Keratinocyte (primary cell): Measurements from ENCODE around the gene AK2. TPM values are rescaled to one million over a fixed set of nuclear protein-coding genes. Genes with fewer than 3 reads are reported as not detected.

ENCODE experiments used
- DNase-seq: peaks from one replicate; pipeline ENCODE4 v3.0.0-alpha.2; 2011; ENCODE audit warnings: low read depth, missing footprints, low spot score
- FAIRE-seq: peaks from 2 replicates; lab custom pipeline; 2011; peaks lifted over from hg19 to GRCh38; lab: Jason Lieb, UNC
- H2AFZ ChIP-seq: 2 replicates; pipeline ENCODE4 v1.6.0; 2012; ENCODE audit warnings: low read length, control low read depth, inconsistent platforms; ENCODE audit not compliant: control insufficient read depth
- H3K27ac ChIP-seq: 2 replicates; pipeline ENCODE4 v1.5.1; 2011; ENCODE audit warnings: low read length; ENCODE audit not compliant: control insufficient read depth, insufficient read depth
- H3K27me3 ChIP-seq: 3 replicates; pipeline ENCODE4 v1.6.0; 2011; ENCODE audit warnings: low read length; ENCODE audit not compliant: control insufficient read depth, insufficient read depth; ENCODE audit errors: extremely low read depth
- H3K36me3 ChIP-seq, 2 experiments: 2 replicates in 1 of 2; 3 replicates in 1 of 2; pipeline ENCODE4 v1.5.1; 2011; ENCODE audit warnings: low read length in 2 of 2, mild to moderate bottlenecking in 1 of 2; ENCODE audit not compliant: control insufficient read depth in 2 of 2, insufficient read depth in 2 of 2; ENCODE audit errors: extremely low read depth in 1 of 2
- H3K4me1 ChIP-seq: 3 replicates; pipeline ENCODE4 v1.5.1; 2011; ENCODE audit warnings: low read length; ENCODE audit not compliant: control insufficient read depth, insufficient read depth; ENCODE audit errors: extremely low read depth
- H3K4me2 ChIP-seq: 3 replicates; pipeline ENCODE4 v1.6.0; 2011; ENCODE audit warnings: low read depth, low read length; ENCODE audit not compliant: control insufficient read depth, insufficient read depth; ENCODE audit errors: extremely low read depth
- H3K4me3 ChIP-seq, 3 experiments: fragments of 200-600 bp in 1 of 3; sonication (generic) in 1 of 3; 2 replicates in 2 of 3; 3 replicates in 1 of 3; pipeline ENCODE4 v1.5.1; 2011 to 2016; ENCODE audit warnings: low read length in 3 of 3, mild to moderate bottlenecking in 3 of 3, control low read depth in 2 of 3, inconsistent platforms in 1 of 3, low read depth in 1 of 3, mixed read lengths in 1 of 3, mixed run types in 1 of 3, moderate library complexity in 1 of 3; ENCODE audit not compliant: control insufficient read depth in 2 of 3, insufficient read depth in 2 of 3; ENCODE audit errors: extremely low read depth in 1 of 3
- H3K79me2 ChIP-seq: 2 replicates; pipeline ENCODE4 v1.6.0; 2012; ENCODE audit warnings: low read length; ENCODE audit not compliant: control insufficient read depth, insufficient read depth
- H3K9ac ChIP-seq: 3 replicates; pipeline ENCODE4 v1.6.0; 2011; ENCODE audit warnings: low read length; ENCODE audit not compliant: control insufficient read depth, insufficient read depth; ENCODE audit errors: extremely low read depth
- H3K9me1 ChIP-seq: 3 replicates; pipeline ENCODE4 v1.6.0; 2011; ENCODE audit warnings: low read length; ENCODE audit not compliant: control insufficient read depth, insufficient read depth; ENCODE audit errors: extremely low read depth
- H3K9me3 ChIP-seq: 2 replicates; pipeline ENCODE4 v1.5.1; 2012; ENCODE audit warnings: low read depth, low read length; ENCODE audit not compliant: control insufficient read depth
- H4K20me1 ChIP-seq: 3 replicates; pipeline ENCODE4 v1.6.0; 2011; ENCODE audit warnings: low read length; ENCODE audit not compliant: control insufficient read depth, insufficient read depth; ENCODE audit errors: extremely low read depth
- EZH2 ChIP-seq: IDR thresholded peaks from one replicate; pipeline ENCODE4 v1.6.1; 2012; ENCODE audit warnings: inconsistent platforms, mild to moderate bottlenecking, low read length, moderate library complexity
- dilution Hi-C: fragments of 300-500 bp; cut with MboI; formaldehyde crosslinking; loops from one replicate; pipeline ENCODE4 v1.7.0; 2020; ENCODE audit warnings: low sequenced_read_pairs; ENCODE audit not compliant: extremely low pct_ligation_motif_present
- polyA plus RNA-seq, 5 experiments: library from polyadenylated mRNA; depleted of rRNA in 3 of 5; stranded (reverse) in 3 of 5; stranded (forward) in 1 of 5; unstranded in 1 of 5; fragments of >200 nt; gene quantifications; 1 replicate in 1 of 5; 2 replicates in 3 of 5; 3 replicates in 1 of 5; pipeline versions ENCODE4 v1.2.1 to v1.2.3, GENCODE V29; 2011 to 2012; ENCODE audit warnings: missing spikeins in 2 of 5, low read depth in 1 of 5, low replicate concordance in 1 of 5
- TF ChIP-seq, protein P1 (sequence below), 3 experiments: IDR thresholded peaks in 1 of 3; conservative IDR thresholded peaks in 1 of 3; optimal IDR thresholded peaks in 1 of 3; 2 replicates in 2 of 3; 3 replicates in 1 of 3; pipeline versions ENCODE3 to v1.5.1; 2011; ENCODE audit warnings: low read length in 3 of 3, mild to moderate bottlenecking in 3 of 3, moderate library complexity in 2 of 3, control low read depth in 1 of 3, inconsistent platforms in 1 of 3; ENCODE audit not compliant: insufficient read depth in 2 of 3; ENCODE audit errors: extremely low read depth in 1 of 3

AK2 gene
- polyA plus RNA-seq, 1 donor (not counting 4 experiments of a cell fraction or from before 2014, with no cell fraction given), result 258 TPM

DNA sequence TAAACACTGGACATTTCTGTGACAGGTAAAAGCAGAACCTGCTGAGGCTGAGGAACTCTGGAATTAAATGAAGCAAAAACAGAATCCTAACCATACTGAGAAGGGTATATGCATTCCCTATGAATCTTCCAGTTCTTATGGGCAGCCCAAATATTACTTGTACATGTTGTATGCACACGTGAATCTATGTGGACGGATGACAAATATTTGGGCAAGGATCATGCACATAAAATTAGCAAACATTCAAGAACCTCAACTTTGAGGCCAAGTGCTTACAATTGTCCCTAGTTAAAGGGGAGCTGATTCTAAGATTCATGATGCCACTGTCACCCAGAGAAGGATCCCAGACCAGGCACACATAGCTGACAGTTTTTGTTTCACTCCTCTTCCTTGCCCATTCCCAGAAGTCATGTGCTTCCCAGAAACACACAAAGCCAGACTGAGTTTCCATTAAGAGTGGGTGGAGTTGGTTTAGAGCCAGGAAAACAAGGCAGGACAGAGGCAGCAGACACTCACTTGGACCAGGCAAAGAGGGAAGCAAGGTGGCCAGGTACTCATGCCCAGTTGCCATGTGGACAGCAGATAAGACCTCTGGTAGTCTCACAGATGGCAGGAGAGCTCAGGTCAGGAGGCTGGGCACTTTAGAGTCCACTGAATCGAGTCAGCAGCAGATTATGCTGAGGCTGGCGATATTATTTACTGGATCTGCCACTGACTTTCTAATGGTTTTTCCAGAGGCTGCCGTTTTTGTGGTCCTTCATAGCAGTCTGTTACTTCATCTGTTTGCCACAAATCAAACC, 25.6 kb downstream of the AK2 start:
- no peaks in the 10 kb centered on the region for H3K27me3 ChIP-seq
- dilution Hi-C loops, result no loop called here
- no peak for DNase-seq
- no peak for TF ChIP-seq EZH2
- TF ChIP-seq, protein P1, sequence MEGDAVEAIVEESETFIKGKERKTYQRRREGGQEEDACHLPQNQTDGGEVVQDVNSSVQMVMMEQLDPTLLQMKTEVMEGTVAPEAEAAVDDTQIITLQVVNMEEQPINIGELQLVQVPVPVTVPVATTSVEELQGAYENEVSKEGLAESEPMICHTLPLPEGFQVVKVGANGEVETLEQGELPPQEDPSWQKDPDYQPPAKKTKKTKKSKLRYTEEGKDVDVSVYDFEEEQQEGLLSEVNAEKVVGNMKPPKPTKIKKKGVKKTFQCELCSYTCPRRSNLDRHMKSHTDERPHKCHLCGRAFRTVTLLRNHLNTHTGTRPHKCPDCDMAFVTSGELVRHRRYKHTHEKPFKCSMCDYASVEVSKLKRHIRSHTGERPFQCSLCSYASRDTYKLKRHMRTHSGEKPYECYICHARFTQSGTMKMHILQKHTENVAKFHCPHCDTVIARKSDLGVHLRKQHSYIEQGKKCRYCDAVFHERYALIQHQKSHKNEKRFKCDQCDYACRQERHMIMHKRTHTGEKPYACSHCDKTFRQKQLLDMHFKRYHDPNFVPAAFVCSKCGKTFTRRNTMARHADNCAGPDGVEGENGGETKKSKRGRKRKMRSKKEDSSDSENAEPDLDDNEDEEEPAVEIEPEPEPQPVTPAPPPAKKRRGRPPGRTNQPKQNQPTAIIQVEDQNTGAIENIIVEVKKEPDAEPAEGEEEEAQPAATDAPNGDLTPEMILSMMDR (optimal IDR thresholded peaks at IDR 0.05 in 1 of 3, IDR thresholded peaks at IDR 0.05 in 1 of 3, conservative IDR thresholded peaks at IDR 0.05 in 1 of 3; ENCODE audit: extremely low read depth in 1 of 3, insufficient read depth in 2 of 3, low read length in 3 of 3), result no peak
- no peak overlapping the region for H3K4me2 ChIP-seq
- peaks cover 34 to 36% of the 10 kb centered on the region in 2 experiments for H3K36me3 ChIP-seq
- no peak for FAIRE-seq
- no peak overlapping the region for H3K27ac ChIP-seq
- no peaks in the 10 kb centered on the region for H4K20me1 ChIP-seq
- H3K4me3 ChIP-seq, result no peak overlapping the region
- H3K9ac ChIP-seq, result no peak overlapping the region
- no peaks in the 10 kb centered on the region for H3K79me2 ChIP-seq
- H3K9me3 ChIP-seq, result no peaks in the 10 kb centered on the region
- peaks cover 13% of the 10 kb centered on the region for H3K4me1 ChIP-seq
- peaks cover 2% of the 10 kb centered on the region for H3K9me1 ChIP-seq
- H2AFZ ChIP-seq, result no peak overlapping the region

DNA sequence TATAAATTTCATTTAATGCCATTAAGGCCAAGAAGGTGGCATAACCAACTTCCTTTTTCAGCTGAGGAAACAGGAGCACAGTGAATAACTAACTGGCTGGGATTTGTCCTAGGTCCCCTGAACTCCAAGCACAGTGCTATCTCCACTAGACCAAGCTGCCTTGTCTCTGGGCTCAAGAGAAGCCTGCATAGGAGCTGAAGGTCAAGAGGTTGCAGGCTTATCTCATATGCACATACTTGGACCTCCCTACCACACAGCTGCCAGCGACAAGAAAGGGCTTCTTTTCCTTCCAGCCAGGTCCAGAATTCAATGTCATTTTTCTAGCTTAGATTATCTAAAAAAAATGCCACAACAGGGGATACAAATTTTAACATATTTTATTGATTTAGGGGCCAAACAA, 27.1 kb downstream of the AK2 start:
- H3K36me3 ChIP-seq, result peaks cover 32 to 36% of the 10 kb centered on the region in 2 experiments
- H3K4me1 ChIP-seq, result peaks cover 27% of the 10 kb centered on the region
- H3K4me3 ChIP-seq, result no peak overlapping the region
- no peaks in the 10 kb centered on the region for H4K20me1 ChIP-seq
- no peak for FAIRE-seq
- no peaks in the 10 kb centered on the region for H3K9me3 ChIP-seq
- peaks cover 2% of the 10 kb centered on the region for H3K9me1 ChIP-seq
- H3K27me3 ChIP-seq, result no peaks in the 10 kb centered on the region
- no peak overlapping the region for H2AFZ ChIP-seq
- H3K4me2 ChIP-seq, result no peak overlapping the region
- TF ChIP-seq, protein P1 (optimal IDR thresholded peaks at IDR 0.05 in 1 of 3, IDR thresholded peaks at IDR 0.05 in 1 of 3, conservative IDR thresholded peaks at IDR 0.05 in 1 of 3; ENCODE audit: extremely low read depth in 1 of 3, insufficient read depth in 2 of 3, low read length in 3 of 3), result no peak
- TF ChIP-seq EZH2, result no peak
- H3K9ac ChIP-seq, result no peak overlapping the region
- H3K27ac ChIP-seq, result no peak overlapping the region
- no peak for DNase-seq
- H3K79me2 ChIP-seq, result no peaks in the 10 kb centered on the region
- dilution Hi-C loops, result no loop called here
